Epithelial cell of prostate (primary cell): ENCODE results near the gene CLIP4.

Experiments
- DNase-seq: peaks from one replicate; pipeline ENCODE4 v3.0.0-alpha.2; 2011; ENCODE audit warnings: low read depth, low spot score
- H3K27ac ChIP-seq: fragments of 450-650 bp; 2 replicates; pipeline ENCODE4 v1.5.1; 2017; ENCODE audit warnings: mild to moderate bottlenecking

Gene CLIP4

GRCh38 chr2:29238497-29238896 is 123.3 kb downstream of the CLIP4 start:
- no peak overlapping the region for H3K27ac ChIP-seq
- DNase-seq = no peak
